Caco-2 (cell line): ENCODE results near the gene SRBD1. TPM values are rescaled to one million over a fixed set of nuclear protein-coding genes. Genes with fewer than 3 reads are reported as not detected.

Experiments
- BruUV-seq: library from RNA; stranded (reverse); fragments of 400-500 nt; replicated peaks from 2 replicates; lab custom pipeline; 2021; lab: Mats Ljungman, UMichigan
- CTCF ChIA-PET: fragments of 300-600 bp; sonication (Branson Sonifier 250); formaldehyde crosslinking; loops from one replicate; lab custom pipeline; 2022; ENCODE audit warnings: antibody characterized with exemption; lab: Charles Lee
- POLR2A ChIA-PET: fragments of 300-600 bp; sonication (Branson Sonifier 250); formaldehyde crosslinking; loops from one replicate; lab custom pipeline; 2022; ENCODE audit warnings: antibody characterized with exemption; lab: Charles Lee
- DNase-seq, 2 experiments: peaks; one replicate each; pipeline versions ENCODE4 v3.0.0 to v3.0.0-alpha.2; 2020 to 2022
- H3K27me3 ChIP-seq: replicated peaks from 2 replicates; pipeline ENCODE4 v1.6.0; 2011; ENCODE audit warnings: low read length; ENCODE audit not compliant: control insufficient read depth, insufficient read depth
- H3K36me3 ChIP-seq: 2 replicates; pipeline ENCODE4 v1.5.1; 2011; ENCODE audit warnings: low read length; ENCODE audit not compliant: control insufficient read depth, insufficient read depth
- H3K4me1 ChIP-seq: fragments of 250-450 bp; sonication (Bioruptor Pico); 2 replicates; pipeline ENCODE4 v1.5.1; 2020; ENCODE audit warnings: mild to moderate bottlenecking
- H3K4me3 ChIP-seq: 2 replicates; pipeline ENCODE4 v1.5.1; 2011; ENCODE audit warnings: low read depth, mild to moderate bottlenecking, control low read depth, low read length
- H3K9me3 ChIP-seq: fragments of 250-450 bp; sonication (Bioruptor Pico); 2 replicates; pipeline ENCODE4 v1.5.1; 2020; ENCODE audit warnings: mild to moderate bottlenecking, moderate library complexity
- H3K27ac Mint-ChIP-seq: one replicate; pipeline ENCODE4 v1.8.0; 2022; ENCODE audit warnings: mixed read lengths; ENCODE audit not compliant: unreplicated experiment
- H3K27me3 Mint-ChIP-seq: one replicate; pipeline ENCODE4 v1.8.0; 2022; ENCODE audit warnings: mixed read lengths; ENCODE audit not compliant: insufficient read depth, unreplicated experiment
- H3K36me3 Mint-ChIP-seq: one replicate; pipeline ENCODE4 v1.8.0; 2022; ENCODE audit warnings: mild to moderate bottlenecking, mixed read lengths; ENCODE audit not compliant: insufficient read depth, unreplicated experiment
- H3K4me1 Mint-ChIP-seq: one replicate; pipeline ENCODE4 v1.8.0; 2022; ENCODE audit warnings: low read depth, mixed read lengths; ENCODE audit not compliant: unreplicated experiment
- H3K4me3 Mint-ChIP-seq: one replicate; pipeline ENCODE4 v1.8.0; 2022; ENCODE audit warnings: mild to moderate bottlenecking, moderate library complexity, mixed read lengths; ENCODE audit not compliant: unreplicated experiment
- H3K9me3 Mint-ChIP-seq: one replicate; pipeline ENCODE4 v1.8.0; 2022; ENCODE audit warnings: mixed read lengths; ENCODE audit not compliant: unreplicated experiment
- CTCF ChIP-seq, 2 experiments: fragments of 200-600 bp in 1 of 2; IDR thresholded peaks; 1 replicate in 1 of 2; 2 replicates in 1 of 2; pipeline versions ENCODE4 v1.5.1 to v1.8.0; 2011 to 2022; ENCODE audit warnings: antibody characterized with exemption in 1 of 2, control low read depth in 1 of 2, inconsistent platforms in 1 of 2, low read depth in 1 of 2, low read length in 1 of 2, mild to moderate bottlenecking in 1 of 2, moderate library complexity in 1 of 2; ENCODE audit not compliant: insufficient read depth in 1 of 2, severe bottlenecking in 1 of 2, unreplicated experiment in 1 of 2
- intact Hi-C: fragments of 100-400 bp; cut with micrococcal nuclease; formaldehyde crosslinking; loops from one replicate; pipeline ENCODE4 v1.10.0; 2022; ENCODE audit not compliant: unreplicated experiment
- total RNA-seq: library from RNA; stranded (reverse); gene quantifications from 2 replicates; pipeline ENCODE4 v1.2.3, GENCODE V29; 2022

Gene SRBD1
- total RNA-seq, 1 experiment from 2014 or later, result 15.8 TPM

GRCh38 chr2:45554742-45555140 lies 56.3 kb downstream of the SRBD1 start:
- no TSS peak for BruUV-seq
- DNase-seq, result no peak
- CTCF ChIA-PET, result interaction anchor here (0.7 kb wide), 1 partner anchor 1166 kb away, joined by 3 read pairs; no protein-coding TSS in a partner anchor

GRCh38 chr2:45554073-45554741 lies 56.9 kb downstream of the SRBD1 start:
- no peak for TF ChIP-seq CTCF (IDR thresholded peaks at IDR 0.05; ENCODE audit: insufficient read depth in 1 of 2, low read depth in 1 of 2, low read length in 1 of 2, severe bottlenecking in 1 of 2, unreplicated experiment in 1 of 2)
- Histone ChIP-seq H3K9me3 (no peaks in the 10 kb centered on the region), H3K36me3 (no peaks in the 10 kb centered on the region), H3K4me1 (0 out of 2 replicates have a peak, but pooled peaks cover 8% of the 10 kb centered on the region), H3K27me3 (no peaks in the 10 kb centered on the region), H3K4me3 (no peak overlapping the region)
- Mint-ChIP-seq H3K9me3 (no peaks in the 10 kb centered on the region), H3K27me3 (no peaks in the 10 kb centered on the region), H3K36me3 (no peaks in the 10 kb centered on the region), H3K27ac (no peak overlapping the region), H3K4me3 (no peak overlapping the region), H3K4me1 (no peaks in the 10 kb centered on the region)
- DNase-seq, result no peak
- CTCF ChIA-PET, result no interaction called here
- BruUV-seq, result no TSS peak
- intact Hi-C loops, result no loop called here
- POLR2A ChIA-PET, result no interaction called here

More at GRCh38 chr2:45554742-45555140, 56.3 kb downstream of the SRBD1 start:
- H3K27ac Mint-ChIP-seq, result no peak overlapping the region
- no peaks in the 10 kb centered on the region for H3K9me3 Mint-ChIP-seq
- TF ChIP-seq CTCF (IDR thresholded peaks at IDR 0.05; ENCODE audit: insufficient read depth in 1 of 2, low read depth in 1 of 2, low read length in 1 of 2, severe bottlenecking in 1 of 2, unreplicated experiment in 1 of 2), result no peak
- Histone ChIP-seq H3K4me1 (0 out of 2 replicates have a peak, but pooled peaks cover 8% of the 10 kb centered on the region), H3K9me3 (no peaks in the 10 kb centered on the region), H3K36me3 (no peaks in the 10 kb centered on the region), H3K4me3 (no peak overlapping the region), H3K27me3 (no peaks in the 10 kb centered on the region)
- intact Hi-C loops, result no loop called here
- POLR2A ChIA-PET, result no interaction called here
- H3K27me3 Mint-ChIP-seq, result no peaks in the 10 kb centered on the region
- H3K36me3 Mint-ChIP-seq, result no peaks in the 10 kb centered on the region
- no peaks in the 10 kb centered on the region for H3K4me1 Mint-ChIP-seq
- H3K4me3 Mint-ChIP-seq, result no peak overlapping the region

GRCh38 chr2:45551862-45552261 lies 59.2 kb downstream of the SRBD1 start:
- no TSS peak for BruUV-seq
- intact Hi-C loops, result no loop called here
- Mint-ChIP-seq H3K27ac (no peak overlapping the region), H3K27me3 (no peaks in the 10 kb centered on the region), H3K36me3 (no peaks in the 10 kb centered on the region), H3K9me3 (no peaks in the 10 kb centered on the region), H3K4me3 (no peak overlapping the region), H3K4me1 (no peaks in the 10 kb centered on the region)
- no peak overlapping the region for H3K4me3 ChIP-seq
- no peak for DNase-seq
- 0 out of 2 replicates have a peak, but pooled peaks cover 8% of the 10 kb centered on the region for H3K4me1 ChIP-seq
- no peaks in the 10 kb centered on the region for H3K36me3 ChIP-seq
- ChIA-PET POLR2A (no interaction called here), CTCF (no interaction called here)
- H3K9me3 ChIP-seq, result no peaks in the 10 kb centered on the region
- no peak for TF ChIP-seq CTCF (IDR thresholded peaks at IDR 0.05; ENCODE audit: insufficient read depth in 1 of 2, low read depth in 1 of 2, low read length in 1 of 2, severe bottlenecking in 1 of 2, unreplicated experiment in 1 of 2)
- no peaks in the 10 kb centered on the region for H3K27me3 ChIP-seq
